ENCODE data around the gene ADAM12.
"Not testable (repeated sequence)": the region's sequence is repeated elsewhere in the genome, so short reads cannot be mapped to it uniquely, and the experiment has no call there.

Gene ADAM12

DNA sequence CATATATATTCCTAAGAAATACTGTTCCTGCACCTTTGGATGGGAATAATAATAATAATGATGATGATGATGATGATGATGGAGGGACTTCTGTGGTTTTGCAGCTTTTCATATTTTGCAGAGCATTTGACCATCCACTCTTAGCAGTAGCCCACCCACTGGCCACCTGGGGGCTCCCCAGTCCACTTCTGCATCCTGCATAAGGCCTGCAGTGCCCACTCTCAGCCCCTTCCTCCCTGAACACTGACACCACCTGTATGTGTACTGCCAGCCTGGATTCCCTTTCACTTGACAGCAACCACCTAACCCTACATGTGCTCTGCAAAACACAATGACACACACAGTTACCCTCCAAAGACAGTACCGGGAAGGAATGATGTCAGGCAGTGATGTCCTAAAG is 131.4 kb downstream of the ADAM12 start:
- FAIRE-seq, result no peak

DNA sequence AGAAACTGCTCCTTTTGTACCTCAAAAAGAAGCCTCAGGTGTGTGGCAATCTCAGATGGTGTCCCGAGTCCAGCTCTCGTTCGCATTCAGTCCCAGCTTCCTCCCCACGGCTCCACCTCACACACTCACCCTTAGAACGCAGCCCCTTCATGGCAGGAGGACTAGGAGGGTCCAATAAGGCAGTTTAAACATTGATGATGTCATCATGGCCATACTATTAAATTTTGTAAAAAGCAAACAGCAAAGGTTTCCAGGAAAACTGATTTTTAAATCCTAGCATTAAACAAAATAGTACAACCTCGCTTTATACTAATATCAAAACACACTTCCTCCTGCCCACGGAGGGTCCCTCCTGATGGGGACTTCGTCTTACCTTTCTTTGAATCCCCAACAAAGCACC is 133.0 kb downstream of the ADAM12 start:
- FAIRE-seq, result no peak

DNA sequence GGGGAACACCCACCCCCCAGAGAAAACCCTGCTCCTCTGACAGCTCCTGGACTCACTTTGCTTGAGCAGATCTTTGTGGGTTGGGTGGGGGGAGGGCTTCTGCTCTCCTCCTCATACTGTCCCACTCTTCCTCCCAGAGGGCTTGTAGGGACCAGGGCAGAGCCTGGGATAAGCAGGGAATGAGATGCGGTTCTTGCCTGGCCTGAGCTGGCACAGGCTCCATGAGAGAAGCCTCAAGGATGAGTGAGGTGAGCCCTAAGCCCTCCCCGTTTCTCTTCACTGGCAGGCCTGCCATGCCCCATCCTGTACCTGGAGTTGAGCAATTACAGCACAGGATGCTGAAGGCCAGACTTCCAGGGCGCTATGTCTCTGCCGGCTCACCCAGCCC is 134.7 kb downstream of the ADAM12 start:
- FAIRE-seq, result no peak

DNA sequence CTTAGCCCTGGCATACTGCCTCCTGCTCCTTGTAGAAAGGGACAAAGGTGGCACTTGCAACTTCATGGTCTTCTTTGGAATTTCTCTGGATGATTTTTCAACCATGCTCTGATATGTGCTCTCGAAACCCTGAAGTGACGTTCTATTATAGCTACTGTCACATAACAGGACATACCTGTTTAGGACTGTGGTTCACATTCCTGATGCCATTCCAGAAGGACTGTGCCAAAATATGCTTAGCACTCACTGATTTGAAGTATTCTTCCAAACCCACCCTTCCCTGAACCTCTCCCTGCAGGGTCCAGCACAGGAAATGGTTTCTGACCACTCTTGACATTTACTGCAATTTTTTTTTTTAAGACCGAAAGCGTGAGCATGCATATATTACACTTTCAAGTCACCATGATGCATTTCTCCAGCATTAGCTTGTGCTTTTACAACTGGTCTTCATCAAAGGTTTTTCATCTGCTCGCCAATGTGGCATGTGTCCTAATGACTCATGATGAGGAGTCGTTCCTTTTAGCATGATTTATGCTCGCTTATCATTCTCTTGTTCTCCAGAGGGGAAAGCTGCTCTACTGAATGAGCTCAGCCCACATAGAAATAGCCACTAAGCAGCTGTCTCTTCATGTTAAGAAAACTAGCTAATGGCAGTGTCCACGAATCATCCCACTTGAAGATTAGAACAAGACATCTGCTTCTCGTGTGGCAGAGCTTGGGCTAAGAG is 135.2 kb downstream of the ADAM12 start:
- FAIRE-seq, result peak; percentile 15

DNA sequence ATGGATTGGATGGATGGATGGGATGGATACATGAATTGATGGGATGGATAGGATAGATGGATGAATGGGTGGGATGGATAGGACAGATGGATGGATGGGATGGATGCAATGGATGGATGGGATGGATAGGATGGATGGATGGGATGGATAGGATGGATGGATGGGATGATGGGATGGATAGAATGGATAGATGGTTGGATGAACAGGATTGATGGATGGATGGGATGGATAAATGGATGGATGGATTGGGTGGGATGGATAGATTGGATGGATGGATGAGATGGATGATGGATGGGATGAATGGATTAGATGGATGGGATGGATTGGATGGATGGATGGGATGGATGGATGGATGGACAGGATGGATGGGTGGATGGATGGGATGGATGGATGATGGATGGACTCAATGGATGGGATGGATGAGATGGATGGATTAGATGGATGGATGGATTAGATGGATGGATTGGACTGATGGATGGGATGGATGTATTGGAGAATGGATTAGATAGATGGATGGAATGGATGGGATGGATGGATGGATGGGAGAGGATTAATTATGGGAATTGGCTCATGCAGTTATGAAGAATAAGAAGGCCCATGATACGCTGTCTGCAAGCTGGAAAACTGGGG is 136.4 kb downstream of the ADAM12 start:
- FAIRE-seq, result no peak

DNA sequence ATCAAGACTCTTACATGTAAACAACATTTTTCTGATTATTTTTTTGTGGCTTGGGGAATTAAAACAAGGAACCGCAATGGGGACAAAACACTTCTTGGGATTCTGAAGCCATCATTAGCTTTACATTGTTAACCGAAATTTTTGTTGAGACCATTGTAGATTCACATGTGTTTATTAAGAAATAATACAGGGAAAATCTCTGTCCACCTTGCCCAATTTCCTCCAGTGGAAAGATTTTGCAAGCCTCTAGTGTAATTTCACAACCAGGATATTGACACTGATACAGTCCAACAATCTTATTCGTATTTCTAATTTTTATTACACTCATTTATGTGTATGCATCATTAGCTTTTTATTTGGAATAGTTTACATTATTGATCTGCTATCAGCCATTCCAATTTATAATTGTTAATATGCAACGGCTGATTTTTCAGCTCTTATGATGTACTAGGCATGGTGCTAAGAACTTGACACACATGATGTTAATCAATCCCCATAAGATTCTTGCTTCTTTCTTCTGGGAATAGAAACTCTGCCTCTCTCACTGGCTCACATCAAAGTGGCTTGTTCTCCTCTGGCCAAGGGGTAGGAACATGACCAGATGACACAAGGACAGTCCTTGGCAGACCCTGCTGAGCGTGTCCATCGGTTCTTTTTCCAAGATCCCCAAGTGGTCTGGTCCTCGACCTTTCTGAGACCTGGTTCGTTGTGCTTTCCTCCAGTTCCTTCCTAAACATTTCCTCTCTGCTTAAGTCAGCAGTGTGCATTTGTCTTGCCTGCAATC is 137.6 kb downstream of the ADAM12 start:
- FAIRE-seq, result no peak

DNA sequence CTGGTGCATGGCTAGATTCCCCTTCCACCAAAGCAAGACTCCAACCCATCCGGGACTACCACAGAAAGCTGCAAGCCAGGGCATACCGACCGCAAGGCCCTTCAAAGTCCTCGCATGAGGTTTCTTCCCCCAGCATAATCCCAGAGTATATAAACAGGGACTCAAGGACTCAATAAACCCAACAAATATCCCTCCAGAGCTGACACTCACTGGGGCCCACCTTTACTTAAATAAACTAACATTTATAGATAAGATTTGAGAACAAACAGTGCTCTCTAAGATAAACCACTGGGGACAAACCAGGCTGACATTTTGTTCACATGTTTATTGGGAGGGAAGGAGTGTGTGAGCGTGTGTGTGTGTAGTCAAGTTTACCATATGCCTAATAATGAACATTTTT is 138.2 kb downstream of the ADAM12 start:
- FAIRE-seq, result no peak

DNA sequence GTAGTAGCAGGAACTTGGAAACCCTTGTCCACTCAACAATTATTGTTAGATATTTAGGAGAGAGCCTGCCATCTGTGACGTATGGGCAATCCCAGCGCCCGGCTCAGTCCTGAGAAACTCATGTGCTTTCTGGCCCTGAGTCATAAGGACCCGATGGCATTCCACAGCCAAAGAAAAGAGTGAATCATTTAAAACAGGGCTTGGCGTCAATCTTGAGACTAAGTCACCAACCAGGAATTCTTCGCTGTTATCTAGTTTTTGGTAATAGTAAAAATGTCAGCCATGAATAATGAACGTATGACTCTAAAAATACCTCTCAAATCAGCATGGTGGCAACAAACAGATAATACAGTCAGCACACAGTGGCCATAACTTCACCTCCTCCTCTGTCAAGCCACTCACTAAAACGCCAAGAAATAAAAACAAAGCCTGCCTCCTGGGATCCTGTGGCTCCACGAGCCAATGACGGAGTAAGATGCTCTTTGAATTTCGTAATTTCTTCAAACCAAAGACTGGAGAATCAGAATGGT is 140.8 kb downstream of the ADAM12 start:
- peak; percentile 29 for FAIRE-seq

DNA sequence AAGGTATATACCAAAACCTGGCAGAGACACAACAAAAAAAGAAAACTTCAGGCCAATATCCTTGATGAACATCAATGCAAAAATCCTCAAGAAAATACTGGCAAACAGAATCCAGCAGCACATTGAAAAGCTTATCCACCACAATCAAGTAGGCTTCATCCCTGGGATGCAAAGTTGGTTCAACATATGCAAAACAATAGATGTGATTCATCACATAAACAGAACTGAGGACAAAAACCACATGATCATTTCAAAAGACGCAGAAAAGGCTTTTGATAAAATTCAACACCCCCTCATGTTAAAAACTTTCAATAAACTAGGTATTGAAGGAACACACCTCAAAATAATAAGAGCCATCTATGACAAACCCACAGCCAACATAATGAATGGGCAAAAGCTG is 141.9 kb downstream of the ADAM12 start:
- FAIRE-seq, result not testable (repeated sequence)

DNA sequence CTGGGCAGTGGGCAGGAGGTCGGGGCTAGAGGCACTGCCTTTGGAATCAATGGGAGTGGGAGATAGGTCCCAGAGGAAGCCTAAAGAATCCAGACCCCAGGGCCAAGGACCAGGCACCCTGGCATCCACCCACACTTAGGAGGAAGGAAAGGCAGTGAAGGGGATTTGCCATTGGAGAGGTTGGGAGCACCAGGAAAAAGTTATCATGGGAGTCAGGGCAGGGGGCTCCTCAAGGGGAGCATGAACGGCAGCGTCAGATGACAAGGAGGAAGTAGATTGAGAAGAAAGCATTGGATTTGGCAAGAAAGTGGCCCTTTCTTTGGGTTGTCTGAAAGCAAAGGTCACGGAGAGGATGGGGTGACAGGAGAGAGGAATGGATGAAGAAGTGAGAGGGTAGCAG is 142.8 kb downstream of the ADAM12 start:
- no peak for FAIRE-seq

DNA sequence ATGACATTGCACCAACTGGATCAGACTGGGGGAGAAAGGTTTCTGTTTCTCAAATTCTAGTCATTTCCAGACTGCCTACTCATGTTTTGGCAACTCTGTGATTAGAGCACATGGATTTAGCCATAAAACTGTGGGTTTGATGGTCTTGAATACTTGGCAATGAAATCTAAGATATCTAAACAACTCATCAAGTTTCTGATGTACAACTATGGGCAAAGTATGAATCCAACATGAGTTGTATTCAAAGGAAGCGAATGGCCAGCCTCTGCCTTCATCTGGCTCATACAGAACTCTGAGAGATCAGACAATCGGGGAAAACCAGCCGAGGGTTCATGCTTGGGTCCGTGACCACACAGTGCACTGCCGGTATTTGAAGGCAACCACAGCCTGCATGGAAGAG is 144.3 kb downstream of the ADAM12 start:
- FAIRE-seq, result no peak

DNA sequence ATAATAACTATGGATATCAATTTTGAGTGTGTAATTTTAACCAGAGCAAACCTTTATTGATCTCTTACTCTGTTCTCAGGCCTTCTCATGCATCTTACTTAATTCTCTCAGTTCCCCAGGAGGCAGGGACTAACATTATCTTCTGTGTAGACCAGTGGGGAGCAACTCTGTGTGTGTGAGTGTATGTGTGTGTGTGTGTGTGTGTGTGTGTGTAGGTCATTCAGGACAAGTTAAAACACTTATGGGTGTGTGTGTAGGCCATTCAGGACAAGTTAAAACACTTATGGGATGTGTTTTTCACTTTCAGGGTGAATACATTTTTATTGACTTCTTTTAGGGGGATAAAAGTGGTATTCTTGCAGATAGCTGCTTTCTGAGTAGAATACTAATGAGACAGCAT is 145.0 kb downstream of the ADAM12 start:
- no peak for FAIRE-seq

DNA sequence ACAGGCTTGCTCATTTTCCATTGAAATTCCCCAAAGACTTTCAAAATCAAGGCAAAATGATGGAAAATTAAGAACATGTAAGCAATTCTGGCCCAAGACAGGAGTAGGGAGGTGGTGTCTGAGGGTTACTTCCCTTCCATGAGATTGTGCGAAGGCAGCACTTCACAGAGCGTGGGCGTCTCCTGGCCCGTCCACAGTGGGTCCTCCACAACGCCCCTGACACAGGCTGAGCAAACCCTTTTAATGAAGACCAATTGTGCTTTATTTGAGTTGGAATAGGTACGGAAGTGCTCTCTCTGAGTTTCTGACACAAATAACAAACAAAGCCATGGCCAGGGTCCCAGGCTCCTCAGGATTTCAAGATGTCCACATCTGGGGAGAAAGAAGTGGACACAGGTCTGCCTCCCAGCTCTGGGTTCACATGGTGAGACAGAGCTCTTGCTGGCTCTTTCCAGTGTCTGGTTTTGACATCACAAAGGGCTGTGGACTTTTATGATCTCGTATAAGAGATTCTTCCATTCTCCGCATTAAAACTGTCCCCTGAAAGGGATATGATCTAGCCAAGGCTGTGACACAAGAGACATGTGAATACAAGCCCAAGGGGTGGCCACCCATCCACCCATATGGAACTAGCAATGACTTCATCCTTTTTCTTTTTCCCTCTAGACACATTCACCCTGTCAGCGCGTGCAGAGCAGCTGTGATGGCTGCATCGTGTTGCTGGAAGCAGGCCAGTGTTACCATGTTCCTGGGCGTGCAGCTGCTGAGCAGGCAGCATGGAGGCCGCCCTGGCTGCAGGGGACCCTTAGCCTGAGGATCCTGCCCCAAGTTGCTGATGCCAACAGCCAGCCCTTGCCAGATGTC is 145.6 kb downstream of the ADAM12 start:
- peak; percentile 93 for FAIRE-seq

DNA sequence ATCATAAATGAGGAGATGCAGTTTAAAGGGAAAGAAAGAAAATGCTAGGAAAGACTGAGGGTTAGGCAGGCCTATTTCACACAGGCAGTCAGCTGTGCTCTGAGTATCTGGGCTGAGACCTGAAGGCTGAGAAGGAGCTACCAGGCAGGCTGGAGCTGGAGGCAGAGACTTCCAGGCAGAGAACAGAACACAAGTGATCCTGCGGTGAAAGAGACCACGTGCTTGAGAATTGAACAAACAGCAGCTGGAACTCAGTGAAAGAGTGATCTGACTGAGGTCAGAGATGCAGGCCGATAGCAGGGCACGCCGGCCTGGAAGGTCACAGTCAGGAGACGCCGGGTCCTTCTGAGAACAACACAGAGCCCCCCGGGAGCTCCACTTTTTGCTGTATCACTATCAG is 147.8 kb downstream of the ADAM12 start:
- no peak for FAIRE-seq

DNA sequence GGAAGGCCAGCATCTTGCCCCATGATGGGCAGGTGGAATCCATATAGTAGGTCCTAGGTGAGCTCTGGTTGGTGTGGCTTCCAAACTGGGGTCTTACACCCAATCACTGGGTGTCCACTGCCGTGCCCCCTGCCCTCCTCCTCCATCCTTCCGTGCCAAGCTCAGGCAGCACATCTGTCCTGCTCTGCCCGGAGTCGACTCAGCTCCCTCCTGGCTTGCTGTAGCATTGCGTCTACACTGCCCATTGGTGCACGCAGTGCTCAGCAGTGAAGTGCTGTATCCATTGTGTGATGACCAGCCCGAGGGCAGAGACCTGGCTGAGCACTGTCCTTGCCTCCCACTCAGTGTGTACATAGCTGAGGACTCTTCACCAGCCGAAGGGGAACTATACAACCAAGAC is 148.4 kb downstream of the ADAM12 start:
- FAIRE-seq, result no peak

DNA sequence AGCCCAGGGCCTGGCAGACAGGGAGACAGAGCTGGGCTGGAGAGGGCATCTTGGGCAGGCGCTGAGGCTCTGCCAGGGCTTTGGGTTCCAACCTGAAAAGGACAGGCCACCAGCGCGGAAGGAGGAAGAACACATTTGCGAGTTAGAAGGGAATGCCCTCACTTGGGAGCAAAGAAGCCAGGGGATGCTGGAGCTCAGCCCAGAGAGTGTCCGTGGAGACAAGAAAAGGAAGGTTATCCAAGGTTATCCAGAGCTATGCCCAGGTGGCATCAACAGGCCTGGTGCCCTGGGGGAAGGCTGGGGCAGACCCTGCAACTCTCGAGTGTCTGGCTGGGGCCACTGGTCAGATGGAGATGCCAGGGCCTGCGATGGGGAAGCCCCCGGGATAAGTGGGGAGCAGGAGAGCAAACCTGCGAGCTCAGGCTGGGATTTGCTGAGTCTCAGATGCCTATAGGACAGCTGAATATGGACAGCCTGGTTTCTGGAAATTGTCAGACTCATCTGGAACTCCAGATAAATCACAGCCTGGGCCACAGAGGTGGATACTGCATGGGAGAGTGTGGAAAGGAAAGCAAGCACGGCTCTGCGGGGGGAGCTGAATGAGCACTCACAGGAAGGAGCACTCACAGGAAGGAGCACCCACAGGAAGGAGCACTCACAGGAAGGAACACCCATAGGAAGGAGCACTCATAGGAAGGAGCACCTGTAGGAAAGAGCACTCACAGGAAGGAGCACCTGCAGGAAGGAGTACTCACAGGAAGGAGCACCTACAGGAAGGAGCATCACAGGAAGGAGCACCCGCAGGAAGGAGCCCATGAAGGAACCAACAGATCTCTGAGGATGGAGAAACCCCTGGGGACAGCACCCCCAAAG is 152.1 kb downstream of the ADAM12 start:
- FAIRE-seq, result no peak

DNA sequence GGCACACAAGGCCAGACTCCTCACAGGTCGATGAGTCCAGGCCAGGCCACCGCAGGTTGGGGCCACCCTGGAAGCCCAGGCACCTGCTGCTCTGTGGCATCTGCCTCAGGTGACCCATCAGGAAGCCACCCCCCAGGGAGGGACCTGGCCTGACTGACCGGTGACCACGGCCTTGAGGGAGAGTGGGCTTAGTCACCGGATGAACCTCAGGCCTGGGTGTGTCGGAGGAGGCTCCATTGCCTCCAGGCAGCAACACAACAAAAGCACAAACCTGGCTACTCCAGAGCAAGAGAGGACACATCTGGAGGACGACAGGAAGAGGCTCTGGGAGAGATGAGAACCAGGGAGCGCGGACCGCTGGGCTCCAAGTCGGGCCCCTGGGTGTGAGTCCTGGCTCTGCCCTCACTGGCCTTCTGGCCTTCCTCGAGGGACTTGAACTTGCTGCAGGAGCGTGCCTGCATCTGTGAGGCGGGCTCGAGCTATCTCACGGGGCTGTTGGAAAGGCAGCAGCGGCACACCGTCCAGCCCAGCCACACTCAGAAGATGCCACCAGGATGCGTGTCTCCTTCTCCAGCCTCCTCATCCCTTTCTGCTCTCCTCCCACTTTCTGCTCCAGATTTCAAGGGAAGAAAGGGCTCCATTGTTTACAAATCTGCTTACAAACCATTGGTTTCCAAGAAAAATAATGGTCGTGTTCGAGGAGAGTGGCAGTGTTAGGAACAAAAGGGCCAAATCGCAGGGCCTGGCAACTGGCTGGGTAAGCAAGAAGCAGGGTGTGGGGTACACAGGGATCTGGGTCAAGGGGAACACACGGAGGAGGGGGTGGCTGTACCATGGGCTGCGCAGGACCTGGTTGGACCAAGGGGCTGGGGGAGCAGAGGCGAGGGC is 152.9 kb downstream of the ADAM12 start:
- FAIRE-seq, result no peak

DNA sequence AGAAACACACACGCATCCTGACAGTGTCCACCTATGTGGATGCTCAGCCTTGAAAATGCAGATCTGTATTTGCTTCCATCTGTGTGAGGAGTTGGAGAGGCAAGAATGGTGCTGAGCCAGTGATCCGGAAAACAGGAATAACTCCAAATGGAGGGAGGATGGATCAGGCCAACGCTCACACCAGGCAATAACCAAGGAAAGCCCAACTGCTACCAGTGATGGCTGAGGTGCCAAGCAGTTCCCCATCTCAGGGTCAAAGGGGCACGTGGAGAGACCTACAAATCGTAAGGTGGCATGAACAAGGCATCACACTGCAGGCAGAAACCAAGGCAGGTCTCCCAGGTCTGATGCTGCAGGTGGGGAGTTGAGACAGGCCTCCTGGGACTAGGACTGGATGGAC is 153.6 kb downstream of the ADAM12 start:
- no peak for FAIRE-seq

DNA sequence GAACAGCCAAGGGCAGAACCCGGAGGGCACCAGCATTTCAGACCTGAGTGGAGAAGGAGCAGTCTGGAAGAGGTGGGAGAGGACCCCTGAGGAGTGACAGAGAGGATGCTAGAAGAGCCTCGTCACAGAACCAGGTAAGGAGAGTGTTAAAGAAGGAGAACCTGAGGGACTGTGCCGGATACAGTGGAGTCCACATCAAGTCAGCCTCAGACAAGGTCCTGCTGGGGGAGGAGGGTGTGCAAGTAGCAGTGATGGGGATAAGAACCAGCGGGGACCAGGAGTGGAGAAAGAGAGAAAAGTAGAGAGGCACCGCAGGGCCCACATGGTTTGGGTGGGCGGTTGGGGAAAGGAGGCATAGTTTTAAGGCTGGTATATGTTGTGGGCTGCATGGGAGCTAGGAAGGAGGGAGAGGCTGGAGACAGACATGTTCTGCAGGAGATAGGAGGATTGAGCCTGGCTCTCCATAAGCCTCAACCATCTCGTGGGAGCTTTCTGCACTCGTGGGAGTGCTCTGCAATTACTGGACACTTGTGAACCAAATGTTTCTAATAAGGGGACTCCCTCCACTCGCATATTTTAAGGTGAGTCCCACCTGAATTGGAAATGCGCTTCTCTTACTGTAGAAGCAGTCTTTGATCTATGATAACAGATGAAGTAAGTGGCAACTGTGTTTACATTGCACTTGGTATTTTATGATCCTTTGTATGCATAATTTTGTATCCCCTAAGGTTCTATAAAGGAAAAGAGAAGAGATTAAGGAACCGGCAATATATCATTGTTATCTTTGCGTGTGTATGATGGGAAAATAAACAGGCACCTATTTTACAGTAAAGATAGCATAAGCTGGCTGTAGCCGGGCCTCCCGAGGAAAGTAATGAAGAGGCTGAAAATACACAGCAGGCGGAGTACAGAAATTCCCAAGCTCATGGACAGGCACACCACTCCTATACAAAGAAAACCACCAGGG is 154.8 kb downstream of the ADAM12 start:
- FAIRE-seq, result no peak

All from endometrium (tissue), 2 donors.